Embryonic facial prominence (tissue), 1 donor: ENCODE data around the gene SPANXC.
"Not testable (repeated sequence)": the region's sequence is repeated elsewhere in the genome, so short reads cannot be mapped to it uniquely, and the experiment has no call there.

ENCODE experiments used
- DNase-seq: peaks from one replicate; pipeline ENCODE4 v3.0.0-alpha.2; 2016; ENCODE audit errors: extremely low spot score

SPANXC gene

GRCh38 chrX:141242417-141242816 lies at the start of gene SPANXC:
TSS of gene SPANXC (minus strand) at chrX:141242517. CDS start at chrX:141242457, 60 bp downstream.
- DNase-seq = not testable (repeated sequence)

GRCh38 chrX:141279476-141279875 lies 37.2 kb upstream of the SPANXC start:
- DNase-seq = no peak

DNA sequence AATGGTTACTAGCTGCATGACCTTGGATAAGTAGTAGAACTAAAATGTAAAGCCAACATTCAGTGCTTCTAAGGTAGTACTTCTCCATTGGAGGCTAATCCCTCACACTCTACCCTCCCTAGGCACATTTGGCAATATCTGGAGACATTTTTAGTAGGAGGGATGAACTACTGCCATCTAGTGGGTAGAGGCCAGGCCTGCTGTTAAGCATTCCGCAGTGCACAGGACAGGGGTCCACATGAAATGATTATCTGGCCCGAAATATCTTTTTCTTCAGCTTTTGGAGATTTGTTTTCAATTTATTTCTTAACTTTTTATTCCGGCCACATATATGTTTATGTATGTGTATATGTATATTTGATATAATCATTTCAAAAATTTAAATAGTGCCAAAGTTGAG lies 36.0 kb upstream of the SPANXC start:
- DNase-seq = no peak

- DNase-seq = no peak
These were observed 15.8 kb upstream of the SPANXC start for GRCh38 chrX:141258080-141258479.

DNA sequence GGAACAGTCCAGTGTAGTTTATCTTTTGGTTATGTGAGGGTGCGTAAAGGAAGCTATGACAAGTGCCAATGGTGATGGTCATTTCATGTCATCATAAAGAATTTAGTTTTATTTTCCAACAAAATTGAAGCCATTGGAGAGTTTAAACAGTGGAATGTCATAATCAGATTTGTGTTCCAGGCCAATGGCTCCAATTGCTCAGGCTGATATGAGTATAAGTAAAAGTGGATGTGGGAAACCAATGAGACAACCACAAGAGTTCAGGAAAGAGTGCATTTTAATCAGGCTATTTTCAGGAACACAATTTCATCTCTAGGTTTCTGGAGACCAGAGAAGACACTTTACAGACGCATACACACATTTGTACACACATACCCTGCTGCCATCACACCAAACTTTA lies 20.7 kb downstream of the SPANXC start:
- DNase-seq = no peak

DNA sequence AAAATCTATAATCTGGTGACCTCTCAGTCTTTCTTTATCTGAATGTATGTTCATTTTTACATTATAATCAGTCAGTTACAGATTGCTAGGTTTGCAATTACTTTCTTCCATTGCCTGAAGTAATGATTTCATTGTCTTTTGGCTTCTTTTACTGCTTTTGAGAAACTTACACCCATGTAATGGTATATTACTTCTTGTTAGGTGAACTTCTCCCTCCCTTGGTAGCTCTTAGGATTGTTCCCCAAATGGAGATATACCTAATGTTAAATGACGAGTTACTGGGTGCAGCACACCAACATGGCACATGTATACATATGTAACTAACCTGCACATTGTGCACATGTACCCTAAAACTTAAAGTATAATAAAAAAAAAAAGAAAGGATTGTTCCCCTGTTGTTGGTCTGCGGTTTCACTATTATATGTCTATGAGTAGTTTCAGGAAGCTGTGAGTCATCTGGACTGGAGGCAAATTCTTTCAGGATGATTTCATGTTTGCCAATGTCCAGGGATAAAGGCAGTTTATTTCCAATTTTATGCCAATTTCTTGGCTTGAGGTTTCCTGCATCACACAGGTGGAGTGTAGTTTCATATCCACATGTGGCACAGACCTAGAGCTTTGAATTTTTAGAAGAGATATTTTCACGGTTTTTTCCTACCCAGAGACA lies 21.8 kb downstream of the SPANXC start:
- no peak for DNase-seq

DNA sequence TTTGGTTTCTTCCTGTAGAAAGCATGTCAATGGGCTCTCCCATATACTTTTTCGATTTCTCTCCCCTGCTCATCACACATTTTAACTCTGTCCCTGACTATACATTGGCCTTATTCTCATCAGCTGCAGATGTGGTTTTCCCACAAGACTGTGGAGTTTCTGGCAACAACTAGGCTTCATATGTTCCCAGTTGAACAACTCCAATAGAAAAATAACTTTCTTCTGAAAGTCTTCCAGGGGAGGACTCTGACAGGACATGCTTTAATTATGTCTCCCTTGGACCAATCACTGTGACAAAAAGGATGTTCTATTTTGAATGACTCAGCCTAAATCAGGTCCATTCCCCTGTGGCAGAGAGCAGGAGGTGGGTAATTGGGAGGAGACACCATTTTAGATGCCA lies 28.1 kb downstream of the SPANXC start:
- DNase-seq = no peak

DNA sequence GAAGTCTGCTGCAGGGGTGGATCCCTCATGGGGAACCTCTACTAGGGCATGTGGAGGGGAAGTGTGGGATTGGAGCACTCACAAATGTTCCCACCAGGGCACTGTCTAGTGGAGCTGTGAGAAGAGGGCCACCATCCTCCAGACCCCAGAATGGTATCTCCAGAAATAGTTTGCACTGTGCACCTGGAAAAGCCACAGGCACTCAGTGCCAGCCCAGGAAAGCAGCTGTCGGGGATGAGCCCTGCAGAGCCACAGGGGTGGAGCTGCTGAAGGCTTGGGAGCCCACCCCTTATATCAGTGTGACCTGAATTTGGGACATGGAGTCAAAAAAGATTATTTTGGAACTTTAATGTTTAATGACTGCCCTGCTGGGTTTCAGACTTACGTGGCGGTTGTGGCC lies 40.4 kb downstream of the SPANXC start:
- DNase-seq = no peak
